T-helper 1 cell treated with Interleukin-12 subunit alpha and Interleukin-12 subunit beta and Interleukin-4 antibody, amounts not matched to agents 30 ng/mL and 1 ng/mL, for 36 hours (primary cell): ENCODE results near the gene CLNK. TPM values are rescaled to one million over a fixed set of nuclear protein-coding genes. Genes with fewer than 3 reads are reported as not detected.

Experiments used
- intact Hi-C: fragments of 100-400 bp; cut with micrococcal nuclease; formaldehyde crosslinking; loops from one replicate; pipeline ENCODE4 v1.15.1; 2024
- total RNA-seq: library from RNA; stranded (reverse); gene quantifications from 2 replicates; pipeline ENCODE4 v1.2.3, GENCODE V29; 2022

Gene CLNK
- total RNA-seq, 1 donor from 2014 or later = not detected

GRCh38 chr4:10701702-10702460 is 17.3 kb upstream of the CLNK start:
- intact Hi-C loops = no loop called here

GRCh38 chr4:10701161-10701560 is 16.6 kb upstream of the CLNK start:
- intact Hi-C loops = no loop called here

- intact Hi-C loops = no loop called here
These were observed 13.6 kb upstream of the CLNK start for GRCh38 chr4:10698172-10698571.

GRCh38 chr4:10697086-10697485 is 12.5 kb upstream of the CLNK start:
- intact Hi-C loops = no loop called here

- intact Hi-C loops = no loop called here
These were observed 11.7 kb upstream of the CLNK start for GRCh38 chr4:10696253-10696652.

GRCh38 chr4:10694828-10695209 is 10.3 kb upstream of the CLNK start:
- intact Hi-C loops = no loop called here

- intact Hi-C loops = no loop called here
These were observed 9.7 kb upstream of the CLNK start for GRCh38 chr4:10694151-10694827.

GRCh38 chr4:10691651-10692050 is 7.1 kb upstream of the CLNK start:
- intact Hi-C loops = no loop called here

- intact Hi-C loops = no loop called here
These were observed 5.8 kb upstream of the CLNK start for GRCh38 chr4:10690185-10690907.

GRCh38 chr4:10688846-10689245 is 4.3 kb upstream of the CLNK start:
- intact Hi-C loops = no loop called here

- intact Hi-C loops = no loop called here
These were observed 3.5 kb upstream of the CLNK start for GRCh38 chr4:10688022-10688421.

GRCh38 chr4:10687526-10687925 is 3.0 kb upstream of the CLNK start:
- intact Hi-C loops = no loop called here

- intact Hi-C loops = no loop called here
These were observed 2.2 kb downstream of the CLNK start for GRCh38 chr4:10682397-10682796.

GRCh38 chr4:10677796-10678497 is 6.6 kb downstream of the CLNK start:
- intact Hi-C loops = no loop called here

GRCh38 chr4:10673817-10674369 is 10.7 kb downstream of the CLNK start:
- intact Hi-C loops = loop anchor here (1.0 to 5.0 kb wide), 4 partner anchors 212 to 798 kb away; no protein-coding TSS in a partner anchor

- intact Hi-C loops = loop anchor here (5.0 kb wide), 3 partner anchors 210 to 800 kb away; no protein-coding TSS in a partner anchor
These were observed 12.2 kb downstream of the CLNK start for GRCh38 chr4:10672379-10672778.

- intact Hi-C loops = loop anchor here (1.0 to 5.0 kb wide), 7 partner anchors 14 to 801 kb away; partner anchors contain the start of gene WDR1
These were observed 12.8 kb downstream of the CLNK start for GRCh38 chr4:10671799-10672198.

- intact Hi-C loops = loop anchor here (1.0 to 5.0 kb wide), 7 partner anchors 14 to 801 kb away; partner anchors contain the start of gene WDR1
These were observed 13.2 kb downstream of the CLNK start for GRCh38 chr4:10671366-10671765.

GRCh38 chr4:10670321-10670720 is 14.2 kb downstream of the CLNK start:
- intact Hi-C loops = loop anchor here (2.0 to 5.0 kb wide), 4 partner anchors 208 to 802 kb away; partner anchors contain the start of gene WDR1

GRCh38 chr4:10667701-10668326 is 16.8 kb downstream of the CLNK start:
- intact Hi-C loops = no loop called here
